IPS-NIHi7 (cell line): ENCODE data around the gene MRPL12.
"Not testable (repeated sequence)": the region's sequence is repeated elsewhere in the genome, so short reads cannot be mapped to it uniquely, and the experiment has no call there.

Source experiments
- DNase-seq: peaks from one replicate; pipeline ENCODE4 v3.0.0; 2012; ENCODE audit warnings: mixed read lengths; ENCODE audit errors: extremely low spot score

Gene MRPL12

DNA sequence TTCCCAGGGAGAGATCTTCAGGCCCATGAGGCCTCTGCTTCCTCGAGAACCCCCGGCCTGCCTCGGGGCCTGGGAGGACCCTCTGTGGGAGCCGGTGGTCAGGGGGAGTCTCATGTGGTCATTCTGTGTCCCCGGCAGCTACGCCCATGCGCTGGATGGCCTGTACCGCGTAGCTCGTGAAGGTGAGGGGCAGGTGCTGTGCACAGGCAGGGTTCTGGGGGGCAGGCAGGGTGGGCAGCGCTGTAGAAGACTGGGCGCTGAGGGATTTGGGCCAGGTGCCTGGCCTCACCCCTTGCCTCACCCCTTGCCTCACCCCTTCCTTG is 13.5 kb downstream of the MRPL12 start:
- DNase-seq, result no peak

GRCh38 chr17:81717049-81717765 is 14.0 kb downstream of the MRPL12 start:
- no peak for DNase-seq

GRCh38 chr17:81717766-81718089 is 14.6 kb downstream of the MRPL12 start:
- DNase-seq, result no peak

- DNase-seq, result no peak
These were observed 16.5 kb downstream of the MRPL12 start for GRCh38 chr17:81719410-81720266.

GRCh38 chr17:81720267-81721071 is 17.3 kb downstream of the MRPL12 start:
- DNase-seq, result no peak

- DNase-seq, result no peak
These were observed 19.3 kb downstream of the MRPL12 start for GRCh38 chr17:81722184-81723120.

GRCh38 chr17:81723651-81724209 is 20.6 kb downstream of the MRPL12 start:
- DNase-seq, result no peak

- no peak for DNase-seq
These were observed 22.3 kb downstream of the MRPL12 start for GRCh38 chr17:81725439-81725838.

DNA sequence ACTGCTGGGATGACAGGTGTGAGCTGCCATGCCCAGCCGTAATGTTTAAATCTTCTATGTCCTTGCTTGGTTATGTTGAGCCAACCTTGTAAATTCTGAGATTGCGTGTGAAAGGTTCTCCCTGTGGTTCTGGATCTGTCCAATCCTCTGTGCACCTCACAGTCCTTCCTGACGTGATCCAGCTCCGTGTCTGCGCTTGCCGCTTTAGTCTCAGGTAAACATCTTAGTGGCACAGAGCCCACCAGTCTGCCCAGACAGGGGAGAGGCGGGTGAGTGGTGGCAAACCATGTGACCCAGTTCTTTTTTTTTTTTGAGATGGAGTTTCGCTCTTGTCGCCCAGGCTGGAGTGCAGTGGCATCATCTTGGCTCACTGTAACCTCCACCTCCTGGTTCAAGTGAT is 22.8 kb downstream of the MRPL12 start:
- DNase-seq, result no peak

DNA sequence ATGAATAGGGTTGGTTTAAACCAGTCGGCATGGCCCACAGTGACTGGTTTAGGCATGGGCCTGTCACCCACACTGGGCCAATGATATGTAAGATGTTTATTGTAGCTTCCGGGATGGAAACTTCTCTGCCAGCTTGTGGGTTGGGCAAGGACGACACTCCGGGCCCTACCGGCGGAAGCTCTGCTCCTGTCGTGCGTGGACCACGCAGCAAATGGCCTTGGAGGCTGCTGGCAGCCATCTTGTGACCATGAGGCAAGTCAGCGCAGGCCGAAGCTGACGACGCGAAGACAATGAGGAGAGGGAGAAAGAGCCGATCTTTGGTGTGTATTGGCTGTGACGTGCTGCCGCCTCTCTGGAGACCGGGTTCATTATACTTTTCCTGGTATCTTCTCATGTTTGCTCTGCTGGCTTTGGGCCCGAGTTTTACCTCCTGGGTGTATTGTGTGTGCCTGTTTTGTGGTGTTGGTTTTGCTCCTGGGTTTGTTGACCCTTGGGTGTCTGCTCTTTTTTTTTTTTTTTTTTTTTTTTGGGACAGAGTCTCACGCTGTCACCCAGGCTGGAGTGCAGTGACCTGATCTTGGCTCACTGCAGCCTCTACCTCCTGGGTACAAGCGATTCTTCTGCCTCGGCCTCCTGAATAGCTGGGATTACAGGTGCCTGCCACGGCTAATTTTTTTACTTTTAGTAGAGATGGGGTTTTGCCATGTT is 24.3 kb downstream of the MRPL12 start:
- no peak for DNase-seq

GRCh38 chr17:81733507-81734404 is 30.6 kb downstream of the MRPL12 start:
- DNase-seq, result peak; percentile 99

DNA sequence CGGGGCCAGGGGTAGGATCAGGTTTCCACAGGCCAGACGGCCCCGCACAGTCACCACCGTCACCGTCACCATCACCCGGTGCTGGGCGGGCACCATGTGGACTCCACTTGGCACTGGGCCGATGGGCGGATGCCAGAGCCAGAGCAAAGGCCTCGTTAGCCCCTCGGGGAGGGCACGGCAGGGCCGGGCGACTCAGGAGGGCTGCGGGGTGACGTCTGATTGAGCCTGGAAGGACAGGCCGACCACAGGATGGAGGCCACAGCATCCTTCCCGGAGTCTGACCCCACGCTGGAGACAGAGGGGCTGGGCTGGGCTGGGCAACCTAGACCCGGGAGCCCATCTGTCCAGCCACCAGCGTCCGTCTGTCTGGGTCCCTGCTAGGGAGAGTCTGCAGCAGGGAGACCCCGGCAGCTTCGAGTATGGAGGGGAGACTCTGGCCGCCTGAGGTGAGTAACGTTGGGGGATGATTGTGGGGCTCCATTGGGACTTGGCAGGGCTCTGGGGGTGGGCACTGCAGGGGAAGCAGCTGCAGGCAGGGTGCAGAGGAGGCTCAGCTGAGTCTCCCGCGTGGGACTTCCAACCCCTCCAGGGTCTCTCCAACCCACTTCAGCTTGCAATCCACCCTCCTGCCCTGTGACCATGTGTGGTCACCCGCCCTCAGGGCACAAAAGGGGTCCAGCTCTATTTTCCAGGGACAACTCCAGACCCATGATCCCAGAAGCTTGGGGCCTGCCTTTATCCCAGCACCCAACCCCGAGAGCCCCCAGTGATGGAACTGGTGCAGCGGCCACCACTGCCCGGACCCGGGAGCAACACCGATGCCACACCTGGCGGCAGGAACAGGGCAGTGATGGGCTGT is 31.5 kb downstream of the MRPL12 start:
- no peak for DNase-seq

- DNase-seq, result no peak
These were observed 32.3 kb downstream of the MRPL12 start for GRCh38 chr17:81735264-81736102.

DNA sequence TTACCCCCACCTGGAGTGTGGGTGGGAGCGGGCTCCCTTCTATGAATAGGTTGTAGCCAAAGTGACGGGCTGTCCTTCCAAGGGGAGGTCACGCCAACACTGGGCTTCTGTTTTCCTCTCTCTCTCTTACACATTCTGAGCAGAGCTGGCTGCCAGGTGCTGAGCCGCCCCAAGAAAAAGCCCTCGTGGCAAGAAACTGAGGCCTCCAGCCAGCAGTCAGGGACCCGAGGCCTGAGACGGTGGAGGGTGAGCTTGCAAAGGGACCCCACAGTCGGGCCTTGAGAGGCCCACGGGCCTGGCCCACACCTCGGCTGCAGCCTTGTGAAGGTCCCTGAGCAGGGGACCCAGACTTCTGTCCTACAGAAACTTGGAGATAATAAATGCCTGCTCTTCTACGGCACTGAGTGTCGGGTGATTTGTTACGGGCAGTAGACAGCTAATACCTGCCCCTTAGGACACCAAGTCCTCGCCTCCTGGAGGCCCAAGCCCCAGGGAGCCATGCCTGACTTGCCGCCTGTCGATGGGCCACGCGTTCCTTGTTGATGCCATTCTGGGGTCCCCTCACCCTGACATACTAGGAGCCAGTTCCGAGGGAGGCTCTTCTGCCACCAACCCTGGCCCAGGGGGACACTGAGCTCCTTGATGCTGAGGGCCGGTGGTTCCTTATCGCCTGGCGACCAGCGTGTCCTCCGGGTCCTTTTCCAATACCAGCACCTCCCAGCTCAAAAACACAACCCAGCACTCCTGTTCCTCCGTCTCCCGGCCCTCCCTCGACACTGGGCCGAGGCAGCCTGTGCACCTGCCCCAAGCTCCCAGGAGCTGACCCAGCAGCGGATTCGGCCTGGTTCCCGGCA is 35.0 kb downstream of the MRPL12 start:
- no peak for DNase-seq

DNA sequence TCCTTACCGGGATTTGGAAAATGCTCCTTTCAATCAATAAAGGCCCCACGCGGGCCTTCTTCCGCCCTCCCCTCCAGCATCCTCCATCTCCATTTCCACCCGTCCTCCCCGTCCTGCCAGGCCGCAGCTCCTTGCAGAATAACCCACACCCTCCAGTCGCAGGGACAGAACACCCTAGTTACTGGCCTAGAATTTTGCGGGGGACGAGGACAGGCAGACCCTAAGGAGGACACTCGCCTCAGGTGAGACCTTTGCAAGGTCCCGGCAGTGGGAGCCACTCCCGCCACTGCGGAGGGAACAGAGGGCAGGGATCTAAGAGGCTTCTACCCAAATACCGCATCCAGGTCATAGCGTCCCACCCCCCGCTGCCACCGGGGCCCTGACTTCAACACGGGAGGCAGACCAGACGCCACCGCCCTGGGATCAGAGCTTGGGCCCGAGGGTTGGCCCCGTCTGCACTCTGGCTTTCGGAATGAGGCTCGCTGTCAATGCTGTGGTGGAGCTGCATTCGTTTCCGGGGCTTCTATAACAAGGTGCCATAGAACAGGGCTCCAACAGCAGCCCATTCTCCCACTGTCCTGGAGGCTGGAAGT is 35.7 kb downstream of the MRPL12 start:
- no peak for DNase-seq

DNA sequence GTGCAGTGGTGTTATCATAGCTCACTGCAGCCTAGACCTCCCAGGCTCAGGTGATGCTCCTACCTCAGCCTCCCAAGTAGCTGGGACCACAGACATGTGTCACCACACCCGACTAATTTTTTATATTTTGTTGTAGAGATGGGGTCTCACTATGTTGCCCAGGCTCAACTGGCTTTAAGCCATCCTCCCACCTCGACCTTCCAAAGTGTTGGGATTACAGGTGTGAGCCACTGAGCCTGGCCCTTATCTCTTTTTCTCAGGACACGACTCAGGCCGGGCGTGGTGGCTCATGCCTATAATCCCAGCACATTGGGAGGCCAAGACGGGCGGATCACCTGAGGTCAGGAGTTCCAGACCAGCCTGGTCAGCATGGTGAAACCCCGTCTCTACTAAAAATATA is 36.4 kb downstream of the MRPL12 start:
- not testable (repeated sequence) for DNase-seq
